ENCODE data around the gene TJP3. TPM values are rescaled to one million over a fixed set of nuclear protein-coding genes. Genes with fewer than 3 reads are reported as not detected.
A peak's percentile ranks its signal among the peaks of the same experiment; 100 is the strongest.

Gene TJP3
- total and polyA plus RNA-seq, 8 donors: 31.9 to 204 (median 94.1) TPM

GRCh38 chr19:3700242-3701032 is 7.7 kb upstream of the TJP3 start, which contains the start of gene PIP5K1C:
TSS of gene PIP5K1C (minus strand) at chr19:3700468. CDS start at chr19:3700390, 78 bp downstream.
- DNase-seq: peak; percentile 94 to 97
- Histone ChIP-seq H3K27ac (peak within 1 kb of the TSS; percentile 66 to 95 (median 83)), H3K27me3 (peaks cover 0 to 9% (median 0%) of the 10 kb centered on the region in 3 donors), H3K4me3 (peak within 1 kb of the TSS; percentile 95 to 99 (median 96)), H3K4me1 (peaks cover 15 to 52% (median 34%) of the 10 kb centered on the region in 4 donors), H3K36me3 (peaks cover 0 to 8% (median 7%) of the 10 kb centered on the region in 4 donors), H3K9me3 (no peaks in the 10 kb centered on the region)
- TF ChIP-seq EP300 (IDR thresholded peaks at IDR 0.05): no peak
- TF ChIP-seq POLR2AphosphoS5 (IDR thresholded peaks at IDR 0.05): peak; percentile 8 to 46 (median 9)
- peak in 5 of 7 experiments; percentile 48 to 82 (median 78) for TF ChIP-seq CTCF (IDR thresholded peaks at IDR 0.05)
- 3 to 8% (median 4%) methylated on average over 21 to 82 of the region's 82 CpGs for WGBS, 5 donors
- intact Hi-C loops (cut with DNase I; ENCODE audit: low total_unique reads): loop anchor here (5.0 kb wide), 1 partner anchor 33 kb away; no protein-coding TSS in a partner anchor

- H3K27ac ChIP-seq: no peak overlapping the region
- no peaks in the 10 kb centered on the region for H3K9me3 ChIP-seq
- 0 to 19% (median 13%) methylated on average over 1 of the region's 1 CpG for WGBS, 5 donors
- DNase-seq: no peak
- peaks cover 0 to 16% (median 0%) of the 10 kb centered on the region in 3 donors for H3K27me3 ChIP-seq
- TF ChIP-seq CTCF (IDR thresholded peaks at IDR 0.05) (no peak), POLR2AphosphoS5 (IDR thresholded peaks at IDR 0.05) (no peak), EP300 (IDR thresholded peaks at IDR 0.05) (no peak), POLR2A (IDR thresholded peaks at IDR 0.05) (no peak)
- H3K36me3 ChIP-seq: peaks cover 0 to under 1% (median under 1%) of the 10 kb centered on the region in 4 donors
- no peak overlapping the region for H3K4me3 ChIP-seq
- peaks cover 15 to 51% (median 36%) of the 10 kb centered on the region in 4 donors for H3K4me1 ChIP-seq
- intact Hi-C loops (cut with DNase I; ENCODE audit: low total_unique reads): loop anchor here (5.0 kb wide), 1 partner anchor 34 kb away; no protein-coding TSS in a partner anchor
These were observed 7.0 kb upstream of the TJP3 start for GRCh38 chr19:3701200-3701599.

GRCh38 chr19:3707868-3708206 is 347 bp upstream of the TJP3 start:
- peak overlapping the region; percentile 34 to 55 (median 46) for H3K4me3 ChIP-seq
- 41 to 64% (median 51%) methylated on average over 8 to 12 of the region's 12 CpGs for WGBS, 5 donors
- H3K4me1 ChIP-seq: peaks cover 15 to 45% (median 32%) of the 10 kb centered on the region in 4 donors
- H3K27ac ChIP-seq: peak overlapping the region; percentile 87 to 91 (median 90)
- intact Hi-C loops (cut with DNase I; ENCODE audit: low total_unique reads): no loop called here
- no peak for DNase-seq
- no peak for TF ChIP-seq POLR2AphosphoS5 (IDR thresholded peaks at IDR 0.05)
- no peak for TF ChIP-seq POLR2A (IDR thresholded peaks at IDR 0.05)
- TF ChIP-seq CTCF (IDR thresholded peaks at IDR 0.05): no peak
- TF ChIP-seq EP300 (IDR thresholded peaks at IDR 0.05): no peak
- no peaks in the 10 kb centered on the region for H3K36me3 ChIP-seq
- H3K9me3 ChIP-seq: no peaks in the 10 kb centered on the region
- H3K27me3 ChIP-seq: peaks cover 0 to 30% (median 0%) of the 10 kb centered on the region in 3 donors

- WGBS, 5 donors: 19 to 35% (median 24%) methylated on average over 16 to 20 of the region's 20 CpGs
- H3K4me3 ChIP-seq: peak overlapping the region in 1 of 4 donors; percentile 55
- peak overlapping the region; percentile 33 to 90 (median 88) for H3K27ac ChIP-seq
- no peaks in the 10 kb centered on the region for H3K9me3 ChIP-seq
- intact Hi-C loops (cut with DNase I; ENCODE audit: low total_unique reads): no loop called here
- peak; percentile 95 to 99 for DNase-seq
- peaks cover 0 to 22% (median 0%) of the 10 kb centered on the region in 3 donors for H3K27me3 ChIP-seq
- TF ChIP-seq CTCF (IDR thresholded peaks at IDR 0.05): no peak
- TF ChIP-seq POLR2AphosphoS5 (IDR thresholded peaks at IDR 0.05): peak; percentile 33 to 93 (median 77)
- no peak for TF ChIP-seq POLR2A (IDR thresholded peaks at IDR 0.05)
- TF ChIP-seq EP300 (IDR thresholded peaks at IDR 0.05): no peak
- peaks cover 15 to 50% (median 47%) of the 10 kb centered on the region in 4 donors for H3K4me1 ChIP-seq
- H3K36me3 ChIP-seq: no peaks in the 10 kb centered on the region
These were observed 2.2 kb downstream of the TJP3 start for GRCh38 chr19:3710265-3710812.
